CD14-positive monocyte (primary cell): ENCODE results near the gene INCENP. TPM values are rescaled to one million over a fixed set of nuclear protein-coding genes. Genes with fewer than 3 reads are reported as not detected.

Experiments used
- DNase-seq, 3 donors: peaks; one replicate each; pipeline ENCODE4 v3.0.0-alpha.2; 2011 to 2022
- H2AFZ ChIP-seq: 2 replicates; pipeline ENCODE4 v1.6.0; 2012; ENCODE audit warnings: mild to moderate bottlenecking, low read depth, low read length, inconsistent platforms; ENCODE audit not compliant: insufficient read depth, poor library complexity, severe bottlenecking
- H3K27ac ChIP-seq, 2 donors: 1 replicate in 1 of 2; 2 replicates in 1 of 2; pipeline ENCODE4 v1.5.1; 2012 to 2013; ENCODE audit warnings: low read length in 2 of 2, control low read depth in 1 of 2, inconsistent platforms in 1 of 2, low read depth in 1 of 2, mild to moderate bottlenecking in 1 of 2
- H3K27me3 ChIP-seq, 2 donors: one replicate each; pipeline versions ENCODE4 v1.6.0 to v1.6.1; 2011 to 2013; ENCODE audit warnings: low read length in 2 of 2; ENCODE audit not compliant: control insufficient read depth in 2 of 2, insufficient read depth in 2 of 2
- H3K36me3 ChIP-seq, 2 donors: replicated peaks in 1 of 2; 1 replicate in 1 of 2; 2 replicates in 1 of 2; pipeline versions ENCODE4 v1.5.1 to v1.6.1; 2012 to 2013; ENCODE audit warnings: low read length in 2 of 2, control low read depth in 1 of 2, inconsistent platforms in 1 of 2, mild to moderate bottlenecking in 1 of 2; ENCODE audit not compliant: insufficient read depth in 2 of 2, control insufficient read depth in 1 of 2
- H3K4me1 ChIP-seq, 2 donors: 1 replicate in 1 of 2; 2 replicates in 1 of 2; pipeline versions ENCODE4 v1.5.1 to v1.6.1; 2012 to 2013; ENCODE audit warnings: low read length in 2 of 2, control low read depth in 1 of 2, inconsistent platforms in 1 of 2, mild to moderate bottlenecking in 1 of 2, moderate library complexity in 1 of 2; ENCODE audit not compliant: insufficient read depth in 2 of 2, control insufficient read depth in 1 of 2
- H3K4me2 ChIP-seq: replicated peaks from 2 replicates; pipeline ENCODE3; 2012; ENCODE audit warnings: low read length, moderate library complexity, mild to moderate bottlenecking; ENCODE audit not compliant: poor library complexity, severe bottlenecking; ENCODE audit errors: extremely low read depth
- H3K4me3 ChIP-seq, 3 experiments: fragments of 200-600 bp in 1 of 3; sonication (generic) in 1 of 3; replicated peaks in 1 of 3; 1 replicate in 2 of 3; 2 replicates in 1 of 3; pipeline ENCODE4 v1.5.1; 2011 to 2013; ENCODE audit warnings: low read length in 3 of 3, mild to moderate bottlenecking in 3 of 3, control low read depth in 2 of 3, low read depth in 2 of 3, inconsistent platforms in 1 of 3, moderate library complexity in 1 of 3
- H3K79me2 ChIP-seq: 2 replicates; pipeline ENCODE4 v1.6.0; 2012; ENCODE audit warnings: mild to moderate bottlenecking, control low read depth, inconsistent platforms, low read length, moderate library complexity; ENCODE audit not compliant: insufficient read depth
- H3K9ac ChIP-seq: 2 replicates; pipeline ENCODE4 v1.6.0; 2017; ENCODE audit warnings: low read length, mild to moderate bottlenecking; ENCODE audit not compliant: insufficient read depth, poor library complexity, severe bottlenecking
- H3K9me3 ChIP-seq, 2 donors: replicated peaks in 1 of 2; 1 replicate in 1 of 2; 2 replicates in 1 of 2; pipeline versions ENCODE4 v1.5.1 to v1.6.1; 2012 to 2013; ENCODE audit warnings: low read length in 2 of 2, control low read depth in 1 of 2; ENCODE audit not compliant: control insufficient read depth in 1 of 2, insufficient read depth in 1 of 2
- H4K20me1 ChIP-seq: 2 replicates; pipeline ENCODE4 v1.6.0; 2012; ENCODE audit warnings: mild to moderate bottlenecking, low read length, control low read depth, moderate library complexity; ENCODE audit not compliant: insufficient read depth
- H3K27ac Mint-ChIP-seq, 7 donors: one replicate each; pipeline ENCODE4 v1.8.0; 2020; ENCODE audit warnings: mild to moderate bottlenecking in 7 of 7, mixed read lengths in 7 of 7, moderate library complexity in 6 of 7, inconsistent platforms in 2 of 7
- H3K27me3 Mint-ChIP-seq, 3 donors: one replicate each; pipeline ENCODE4 v1.8.0; 2021 to 2022; ENCODE audit warnings: low read depth in 3 of 3, mild to moderate bottlenecking in 3 of 3, mixed read lengths in 3 of 3, moderate library complexity in 3 of 3, inconsistent platforms in 1 of 3
- H3K36me3 Mint-ChIP-seq, 2 donors: one replicate each; pipeline ENCODE4 v1.8.0; 2020; ENCODE audit warnings: mixed read lengths in 2 of 2, inconsistent platforms in 1 of 2, mild to moderate bottlenecking in 1 of 2
- H3K4me1 Mint-ChIP-seq: one replicate; pipeline ENCODE4 v1.8.0; 2020; ENCODE audit warnings: mild to moderate bottlenecking, mixed read lengths
- H3K4me3 Mint-ChIP-seq, 2 donors: one replicate each; pipeline ENCODE4 v1.8.0; 2020; ENCODE audit warnings: mild to moderate bottlenecking in 2 of 2, mixed read lengths in 2 of 2, moderate library complexity in 1 of 2
- H3K9me3 Mint-ChIP-seq, 7 donors: one replicate each; pipeline ENCODE4 v1.8.0; 2020 to 2022; ENCODE audit warnings: mixed read lengths in 7 of 7, mild to moderate bottlenecking in 6 of 7, moderate library complexity in 6 of 7, inconsistent platforms in 2 of 7
- whole genome bisulfite sequencing: methylation state at CpG from one replicate; pipeline ENCODE4 v1.1.5; 2013; ENCODE audit warnings: missing lambda C conversion rate; ENCODE audit not compliant: insufficient coverage; 5-methylcytosine and 5-hydroxymethylcytosine counted together
- intact Hi-C, 2 donors: fragments of 100-400 bp; cut with micrococcal nuclease; formaldehyde crosslinking; loops; one replicate each; pipeline versions ENCODE4 v1.15.0 to v1.15.1; 2023
- polyA plus RNA-seq, 3 donors: library from polyadenylated mRNA; depleted of rRNA in 1 of 3; unstranded in 2 of 3; stranded (reverse) in 1 of 3; fragments of 300-500 nt in 2 of 3; fragments of >200 nt in 1 of 3; fragmentation: Illumina TruSeq in 2 of 3; gene quantifications; 1 replicate in 2 of 3; 2 replicates in 1 of 3; pipeline ENCODE4 v1.2.3, GENCODE V29; 2012 to 2021
- TF ChIP-seq, protein P1 (sequence below): fragments of 200-600 bp; IDR thresholded peaks from one replicate; pipeline ENCODE4 v1.8.0; 2022; ENCODE audit warnings: antibody characterized with exemption, mild to moderate bottlenecking

Gene INCENP
- polyA plus RNA-seq, 3 donors = 0.75 to 7.0 (median 1.0) TPM

DNA sequence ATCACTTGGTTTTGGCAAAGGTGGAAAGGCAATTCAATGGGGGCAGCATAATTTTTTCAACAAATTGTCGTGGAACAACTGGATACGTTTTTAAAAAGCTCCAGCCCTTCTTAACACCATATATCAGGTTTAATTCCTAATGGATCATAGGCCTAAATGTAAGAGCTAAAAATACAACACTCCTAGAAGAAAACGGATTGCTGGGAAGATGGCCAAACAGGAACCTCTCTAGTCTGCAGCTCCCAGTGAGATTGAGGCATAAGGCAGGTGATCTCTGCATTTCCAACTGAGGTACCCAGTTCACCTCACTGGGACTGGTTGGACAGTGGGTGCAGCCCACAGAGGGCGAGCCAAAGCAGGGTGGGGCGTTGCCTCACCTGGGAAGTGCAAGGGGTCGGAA is 33.8 kb downstream of the INCENP start:
- peaks cover 0 to 13% (median 7%) of the 10 kb centered on the region in 3 donors for H3K27me3 Mint-ChIP-seq
- no CpG with 5 or more reads among the region's 6 CpGs for WGBS
- peaks cover 0 to 2% (median 0%) of the 10 kb centered on the region in 7 donors for H3K9me3 Mint-ChIP-seq
- intact Hi-C loops = no loop called here
- Histone ChIP-seq H3K4me2 (no peak overlapping the region), H3K27ac (no peak overlapping the region), H2AFZ (no peak overlapping the region), H3K9me3 (no peaks in the 10 kb centered on the region), H4K20me1 (no peaks in the 10 kb centered on the region), H3K4me3 (no peak overlapping the region), H3K36me3 (peaks cover 0 to 9% of the 10 kb centered on the region in 2 donors), H3K27me3 (no peaks in the 10 kb centered on the region), H3K4me1 (peaks cover 4 to 6% of the 10 kb centered on the region in 2 donors), H3K9ac (no peak overlapping the region), H3K79me2 (no peaks in the 10 kb centered on the region)
- TF ChIP-seq, protein P1, sequence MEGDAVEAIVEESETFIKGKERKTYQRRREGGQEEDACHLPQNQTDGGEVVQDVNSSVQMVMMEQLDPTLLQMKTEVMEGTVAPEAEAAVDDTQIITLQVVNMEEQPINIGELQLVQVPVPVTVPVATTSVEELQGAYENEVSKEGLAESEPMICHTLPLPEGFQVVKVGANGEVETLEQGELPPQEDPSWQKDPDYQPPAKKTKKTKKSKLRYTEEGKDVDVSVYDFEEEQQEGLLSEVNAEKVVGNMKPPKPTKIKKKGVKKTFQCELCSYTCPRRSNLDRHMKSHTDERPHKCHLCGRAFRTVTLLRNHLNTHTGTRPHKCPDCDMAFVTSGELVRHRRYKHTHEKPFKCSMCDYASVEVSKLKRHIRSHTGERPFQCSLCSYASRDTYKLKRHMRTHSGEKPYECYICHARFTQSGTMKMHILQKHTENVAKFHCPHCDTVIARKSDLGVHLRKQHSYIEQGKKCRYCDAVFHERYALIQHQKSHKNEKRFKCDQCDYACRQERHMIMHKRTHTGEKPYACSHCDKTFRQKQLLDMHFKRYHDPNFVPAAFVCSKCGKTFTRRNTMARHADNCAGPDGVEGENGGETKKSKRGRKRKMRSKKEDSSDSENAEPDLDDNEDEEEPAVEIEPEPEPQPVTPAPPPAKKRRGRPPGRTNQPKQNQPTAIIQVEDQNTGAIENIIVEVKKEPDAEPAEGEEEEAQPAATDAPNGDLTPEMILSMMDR = no peak
- H3K27ac Mint-ChIP-seq = no peak overlapping the region
- no peak for DNase-seq
- H3K4me3 Mint-ChIP-seq = no peak overlapping the region
- H3K36me3 Mint-ChIP-seq = peaks cover 11 to 22% of the 10 kb centered on the region in 2 donors
- H3K4me1 Mint-ChIP-seq = peaks cover 10% of the 10 kb centered on the region

DNA sequence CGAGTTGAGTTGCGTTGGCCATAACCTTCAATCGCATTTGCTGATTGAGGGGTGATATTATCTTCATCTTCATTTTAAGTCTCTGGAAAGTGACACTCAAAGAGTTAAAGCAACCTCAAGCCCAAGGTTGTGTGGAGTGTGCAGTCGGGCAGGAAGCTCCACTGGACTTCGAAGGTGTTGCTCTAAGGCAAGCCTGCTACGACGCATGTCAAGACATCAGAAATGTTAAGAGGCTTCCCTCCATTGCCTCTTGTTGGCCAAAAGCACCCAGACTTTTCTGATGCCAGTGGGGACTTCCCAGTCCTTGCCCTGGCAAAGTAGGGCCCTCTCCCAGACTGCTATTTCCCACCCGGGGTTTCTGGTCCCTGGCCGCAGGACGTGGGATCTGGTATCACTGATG is 42.6 kb downstream of the INCENP start:
- Mint-ChIP-seq H3K27me3 (peaks cover 1 to 22% (median 6%) of the 10 kb centered on the region in 3 donors), H3K36me3 (no peaks in the 10 kb centered on the region), H3K4me3 (no peak overlapping the region), H3K4me1 (peaks cover 11% of the 10 kb centered on the region), H3K9me3 (peaks cover 0 to 2% (median 0%) of the 10 kb centered on the region in 7 donors), H3K27ac (no peak overlapping the region)
- H3K9me3 ChIP-seq = no peaks in the 10 kb centered on the region
- H3K36me3 ChIP-seq = no peaks in the 10 kb centered on the region
- no peak overlapping the region for H3K4me3 ChIP-seq
- intact Hi-C loops = no loop called here
- DNase-seq = no peak
- no peak overlapping the region for H3K9ac ChIP-seq
- no peaks in the 10 kb centered on the region for H4K20me1 ChIP-seq
- no peaks in the 10 kb centered on the region for H3K79me2 ChIP-seq
- peaks cover 4 to 9% of the 10 kb centered on the region in 2 donors for H3K4me1 ChIP-seq
- no peaks in the 10 kb centered on the region for H3K27me3 ChIP-seq
- WGBS = 92% methylated on average over 7 of the region's 10 CpGs
- no peak overlapping the region for H2AFZ ChIP-seq
- no peak overlapping the region for H3K4me2 ChIP-seq
- H3K27ac ChIP-seq = no peak overlapping the region
- TF ChIP-seq, protein P1 = no peak
